ENCODE measurements around the gene FAM219A. TPM values are rescaled to one million over a fixed set of nuclear protein-coding genes. Genes with fewer than 3 reads are reported as not detected.

The FAM219A gene
- total RNA-seq (2014; rRNA removed; shearing (Covaris generic)) = 14.6 and 31.1 TPM in 2 replicates

DNA sequence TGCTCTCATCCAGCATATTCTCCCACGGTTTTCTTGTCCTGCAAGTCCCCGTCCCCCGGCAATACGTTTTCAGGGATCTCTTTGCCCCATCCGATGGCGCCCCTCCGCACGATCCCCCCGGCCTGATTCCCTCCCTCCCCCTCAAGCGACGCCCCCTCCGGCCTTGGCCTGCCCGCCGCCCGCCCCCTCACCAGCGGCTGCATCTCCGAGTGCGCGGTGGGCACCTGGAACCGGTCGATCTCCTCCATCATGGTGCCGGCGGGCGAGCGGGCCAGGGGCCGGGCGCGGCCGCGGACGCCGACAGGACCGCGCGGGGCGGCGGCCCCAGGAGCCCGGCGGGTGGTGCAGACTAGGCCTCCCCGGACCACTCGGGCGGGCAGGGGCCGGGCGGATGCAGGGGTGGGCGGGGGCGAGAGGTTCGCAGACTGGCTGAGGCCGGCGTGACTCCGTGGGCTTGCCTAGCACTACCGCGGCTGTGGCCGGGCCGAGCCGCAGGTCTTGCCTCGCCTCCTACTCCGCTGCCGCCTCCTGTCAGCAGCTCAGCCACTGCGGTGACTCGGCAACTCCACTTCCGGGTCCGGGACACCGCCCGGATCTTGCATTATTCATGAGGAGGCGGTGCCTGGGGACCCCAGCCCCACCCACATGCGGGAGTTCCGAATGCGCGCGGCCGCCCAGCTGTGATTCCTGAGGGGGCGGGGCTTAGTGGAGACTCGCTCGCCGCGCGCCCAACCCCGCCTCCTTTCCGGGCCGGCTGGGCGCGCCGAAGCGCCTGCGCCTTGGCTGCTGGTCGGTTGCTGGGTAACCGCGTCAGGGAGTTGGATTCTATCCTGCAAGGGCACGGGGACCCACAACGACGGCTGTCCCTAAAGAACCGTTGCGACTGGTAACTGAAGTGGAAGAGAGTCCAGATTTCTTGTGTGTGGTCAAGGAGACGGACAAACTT is at the start of gene FAM219A, which contains the start of gene DNAI1:
Gene FAM219A (minus strand): TSS at position 558 of the 946 bp plus-strand sequence. CDS start 307 bp downstream, at position 251.
Gene DNAI1 (plus strand): TSS at position 793 of the 946 bp plus-strand sequence. CDS start 201 bp downstream, outside the sequence.
- peak; percentile 98 for DNase-seq (ENCODE audit: low read depth)

- no peak for DNase-seq (ENCODE audit: low read depth)
Measured at GRCh38 chr9:34507966-34508365, 49.6 kb upstream of the FAM219A start.

DNA sequence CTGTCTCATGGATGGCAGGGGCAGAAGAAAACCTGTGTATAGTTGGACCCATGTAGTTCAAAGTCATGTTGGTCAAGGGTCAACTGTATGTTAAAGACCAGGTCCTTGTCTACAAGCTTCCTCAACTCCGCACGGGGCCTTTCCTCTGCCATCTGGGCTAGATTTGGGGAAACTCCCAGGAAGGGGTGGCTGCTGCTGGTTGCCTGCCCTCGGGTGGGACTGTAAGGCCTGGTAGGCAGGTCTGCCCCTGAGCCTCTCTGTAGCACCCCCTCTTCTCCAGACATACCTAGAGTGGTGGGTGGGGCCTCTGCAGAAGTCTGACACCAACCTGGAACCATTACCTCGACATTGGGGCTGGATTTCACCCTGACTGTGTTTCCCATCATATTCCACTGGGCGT is 49.2 kb upstream of the FAM219A start:
- no peak for DNase-seq (ENCODE audit: low read depth)

DNA sequence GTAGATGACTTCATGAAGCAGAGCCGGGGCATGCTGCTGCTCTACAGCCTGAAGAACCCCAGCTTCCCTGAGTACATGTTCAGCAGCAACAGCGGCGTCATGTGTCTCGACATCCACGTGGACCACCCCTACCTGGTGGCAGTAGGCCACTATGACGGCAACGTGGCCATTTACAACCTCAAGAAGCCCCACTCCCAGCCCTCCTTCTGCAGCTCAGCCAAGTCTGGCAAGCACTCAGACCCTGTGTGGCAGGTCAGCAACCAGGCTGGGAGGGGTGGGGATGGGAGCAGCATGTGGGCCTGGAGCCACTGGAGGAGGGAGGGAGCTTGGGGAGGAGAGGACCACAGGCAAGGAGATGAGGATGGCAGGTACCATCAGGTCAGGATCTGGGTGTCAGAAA is 48.3 kb upstream of the FAM219A start:
- no peak for DNase-seq (ENCODE audit: low read depth)

GRCh38 chr9:34505370-34506120 is 47.2 kb upstream of the FAM219A start:
- DNase-seq (ENCODE audit: low read depth) = no peak

DNA sequence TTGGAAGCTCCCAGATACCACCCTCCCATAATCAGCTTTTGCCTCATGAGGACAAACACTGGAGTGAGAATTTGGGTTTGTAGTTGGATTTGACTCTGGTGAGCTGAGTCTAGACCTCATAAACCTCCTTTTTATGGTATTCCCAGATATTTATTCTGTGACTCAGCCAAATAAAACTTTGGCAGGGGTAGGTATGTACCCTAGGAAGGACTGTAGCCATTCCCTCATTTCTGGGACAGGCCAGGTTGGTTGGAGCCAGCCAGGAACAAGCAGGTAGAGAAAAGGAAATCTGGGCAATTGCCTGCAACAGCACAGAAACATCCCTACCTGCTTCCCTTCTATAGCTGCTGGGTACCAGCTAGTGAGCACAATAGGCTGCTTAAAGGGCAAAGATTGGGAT is 45.0 kb upstream of the FAM219A start:
- peak; percentile 23 for DNase-seq (ENCODE audit: low read depth)

- no peak for DNase-seq (ENCODE audit: low read depth)
Measured at GRCh38 chr9:34502891-34503290, 44.5 kb upstream of the FAM219A start.

GRCh38 chr9:34502471-34502870 is 44.1 kb upstream of the FAM219A start:
- no peak for DNase-seq (ENCODE audit: low read depth)

- peak; percentile 74 for DNase-seq (ENCODE audit: low read depth)
Measured at GRCh38 chr9:34501889-34502425, 43.6 kb upstream of the FAM219A start.

GRCh38 chr9:34501372-34501771 is 43.0 kb upstream of the FAM219A start:
- no peak for DNase-seq (ENCODE audit: low read depth)

DNA sequence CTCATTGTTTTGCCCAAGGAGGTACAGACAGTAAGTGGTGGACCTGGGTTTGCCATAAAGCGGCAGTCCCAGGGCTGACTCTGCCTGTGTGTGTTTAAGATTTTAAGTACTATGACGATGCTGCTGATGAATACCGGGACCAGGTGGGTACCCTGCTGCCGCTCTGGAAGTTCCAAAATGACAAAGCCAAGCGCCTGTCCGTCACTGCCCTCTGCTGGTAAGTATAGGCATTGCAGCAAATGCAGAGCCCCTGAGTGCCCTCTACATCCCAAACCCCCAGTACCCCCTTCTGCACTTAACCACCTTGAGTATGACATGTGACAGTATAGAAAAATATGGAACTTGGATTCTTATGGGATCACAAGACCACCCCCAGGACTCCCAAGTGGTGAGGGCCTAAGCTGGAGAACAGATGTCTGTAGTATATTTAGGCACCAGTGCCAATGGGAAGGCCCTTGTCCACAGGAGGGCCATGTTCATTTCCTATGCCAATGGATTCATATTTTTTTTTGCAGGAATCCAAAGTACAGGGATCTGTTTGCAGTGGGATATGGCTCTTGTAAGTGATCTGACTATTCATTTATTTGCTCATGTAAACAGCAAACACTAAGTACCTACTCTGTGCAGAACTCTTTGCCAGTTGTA is 42.4 kb upstream of the FAM219A start:
- DNase-seq (ENCODE audit: low read depth) = peak; percentile 44

- no peak for DNase-seq (ENCODE audit: low read depth)
Measured at GRCh38 chr9:34499076-34499475, 40.7 kb upstream of the FAM219A start.

GRCh38 chr9:34498553-34498952 is 40.2 kb upstream of the FAM219A start:
- DNase-seq (ENCODE audit: low read depth) = no peak

DNA sequence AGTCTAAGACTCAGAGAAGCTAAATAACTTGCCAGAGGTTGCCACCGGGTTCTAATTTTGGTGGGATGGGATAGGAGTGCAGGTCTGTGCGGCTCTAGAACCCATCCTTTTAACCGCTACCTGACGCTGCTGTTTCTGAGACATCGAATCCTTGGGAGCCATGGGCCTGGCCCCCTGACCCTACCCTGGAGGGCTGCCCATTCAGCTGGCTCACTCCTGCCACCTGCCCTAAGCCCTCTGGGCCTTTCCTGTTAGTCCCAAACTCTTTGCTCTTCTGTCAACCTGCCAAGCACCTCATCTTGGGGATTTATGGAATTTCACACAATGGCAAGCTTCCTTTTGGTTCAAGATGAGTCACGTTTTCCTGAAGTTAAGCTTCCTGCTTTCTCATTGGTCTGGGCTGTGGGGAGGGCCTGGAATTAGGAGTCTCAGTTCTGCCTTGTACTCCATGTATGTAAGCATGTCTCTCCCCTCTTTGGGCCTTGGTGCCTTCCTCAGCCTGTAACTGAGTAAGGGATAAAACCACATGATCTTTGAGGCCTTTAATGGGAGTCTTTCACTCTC is 37.9 kb upstream of the FAM219A start:
- DNase-seq (ENCODE audit: low read depth) = peak; percentile 65

- DNase-seq (ENCODE audit: low read depth) = peak; percentile 48
Measured at GRCh38 chr9:34493972-34494535, 35.7 kb upstream of the FAM219A start.

DNA sequence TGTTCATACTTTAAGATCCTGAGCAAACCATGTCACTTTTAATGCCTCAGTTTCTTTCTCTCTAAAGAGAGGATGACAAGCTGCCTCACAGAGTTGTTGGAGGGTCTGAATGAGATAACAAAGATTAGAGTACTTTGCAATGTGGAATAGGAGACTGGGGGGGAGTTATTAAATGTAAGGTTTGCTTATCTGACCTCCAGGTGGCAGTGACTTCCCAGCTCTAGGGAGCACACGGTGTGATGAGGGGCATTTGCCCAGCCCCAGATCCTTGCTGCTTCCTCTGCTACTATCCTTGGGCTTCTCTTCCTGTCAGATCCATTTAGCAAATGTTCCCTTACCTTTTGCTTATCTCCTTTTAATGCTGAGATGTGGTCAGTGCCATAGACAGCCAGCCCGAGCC is 33.7 kb upstream of the FAM219A start:
- no peak for DNase-seq (ENCODE audit: low read depth)

DNA sequence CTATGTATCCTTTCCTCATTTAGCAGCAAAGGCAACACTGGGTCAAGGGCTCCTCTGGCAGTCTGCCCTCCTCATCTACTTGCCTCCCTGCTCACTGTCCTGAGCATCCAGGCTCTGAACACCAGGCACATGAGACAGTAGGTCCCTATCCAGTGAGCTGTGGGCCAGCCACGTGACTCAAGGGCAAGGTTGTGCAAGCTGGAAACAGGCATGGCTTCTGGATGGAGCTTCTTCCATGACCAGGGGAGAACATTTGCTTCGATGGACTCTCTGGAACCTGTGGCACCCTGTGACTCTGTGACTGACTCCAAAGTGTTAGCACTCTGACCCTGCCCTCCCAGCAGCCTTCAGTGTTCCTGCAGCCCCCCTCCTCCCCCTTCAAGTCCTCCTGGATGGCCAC is 33.2 kb upstream of the FAM219A start:
- no peak for DNase-seq (ENCODE audit: low read depth)

DNA sequence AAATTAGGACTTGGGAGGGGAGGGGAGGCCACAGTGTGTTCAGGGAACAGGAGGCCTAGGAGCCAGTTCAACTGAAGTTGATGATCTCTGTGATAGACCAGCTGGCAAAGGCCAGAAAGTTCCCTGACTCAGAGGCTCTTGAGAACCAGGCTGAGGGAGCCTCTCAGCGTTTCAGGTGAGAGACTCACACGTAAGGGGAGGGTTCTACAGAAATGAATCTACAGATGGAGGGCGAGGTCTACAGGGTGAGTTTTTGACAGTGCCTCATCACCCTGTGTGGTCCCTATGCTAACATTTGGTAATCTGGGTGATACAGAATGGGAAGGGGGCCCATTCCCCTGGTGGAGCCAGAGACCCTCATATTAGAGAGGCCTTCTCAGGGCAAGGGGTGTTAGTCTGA is 32.4 kb upstream of the FAM219A start:
- no peak for DNase-seq (ENCODE audit: low read depth)

GRCh38 chr9:34490360-34490759 is 32.0 kb upstream of the FAM219A start:
- no peak for DNase-seq (ENCODE audit: low read depth)

DNA sequence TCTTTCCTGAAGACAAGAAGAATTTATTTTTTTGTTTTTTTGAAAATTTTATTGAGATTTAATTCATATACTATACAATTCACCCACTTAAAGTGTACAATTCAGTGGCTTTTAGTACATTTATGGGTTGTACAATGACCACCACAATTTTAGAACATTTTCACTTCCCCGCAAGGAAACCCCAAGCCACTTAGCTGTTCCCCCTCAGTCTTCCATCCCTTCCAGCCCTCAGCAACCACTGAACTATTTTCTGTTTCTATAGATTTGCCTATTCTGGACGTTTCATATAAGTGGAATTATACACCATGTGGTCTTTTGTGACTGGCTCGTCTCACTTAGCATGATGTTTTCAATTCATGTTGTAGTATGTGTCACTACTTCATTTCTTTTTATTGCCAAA is 28.2 kb upstream of the FAM219A start:
- DNase-seq (ENCODE audit: low read depth) = no peak

GRCh38 chr9:34485822-34486221 is 27.5 kb upstream of the FAM219A start:
- no peak for DNase-seq (ENCODE audit: low read depth)

Data from M059J (cell line).